H9 (cell line): Measurements from ENCODE around the gene NBEAL2. TPM values are rescaled to one million over a fixed set of nuclear protein-coding genes. Genes with fewer than 3 reads are reported as not detected.
A peak's percentile ranks its signal among the peaks of the same experiment; 100 is the strongest.

Source experiments
- DNase-seq: peaks from one replicate; pipeline ENCODE4 v3.0.0-alpha.2; 2017
- H2AFZ ChIP-seq: one replicate; pipeline ENCODE4 v1.6.1; 2013; ENCODE audit warnings: mild to moderate bottlenecking, low read length, control low read depth, moderate library complexity
- H2AK5ac ChIP-seq: 2 replicates; pipeline ENCODE4 v1.6.1; 2013; ENCODE audit warnings: low read length, control low read depth, mixed read lengths; ENCODE audit not compliant: insufficient read length
- H2BK120ac ChIP-seq: one replicate; pipeline ENCODE4 v1.6.1; 2013; ENCODE audit warnings: low read depth, mild to moderate bottlenecking, low read length, control low read depth, inconsistent platforms; ENCODE audit not compliant: poor library complexity, severe bottlenecking
- H2BK12ac ChIP-seq: 2 replicates; pipeline ENCODE4 v1.6.1; 2013; ENCODE audit warnings: low read length, control low read depth, mixed read lengths, low read depth; ENCODE audit not compliant: insufficient read length
- H2BK15ac ChIP-seq: 2 replicates; pipeline ENCODE4 v1.6.1; 2013; ENCODE audit warnings: low read depth, low read length, control low read depth
- H2BK20ac ChIP-seq: one replicate; pipeline ENCODE4 v1.6.1; 2013; ENCODE audit warnings: low read depth, mild to moderate bottlenecking, low read length, control low read depth, inconsistent platforms; ENCODE audit not compliant: poor library complexity, severe bottlenecking
- H2BK5ac ChIP-seq: 2 replicates; pipeline ENCODE4 v1.6.1; 2013; ENCODE audit warnings: low read length, control low read depth, mixed read lengths; ENCODE audit not compliant: insufficient read length
- H3K14ac ChIP-seq: 2 replicates; pipeline ENCODE4 v1.6.1; 2013; ENCODE audit warnings: low read length, control low read depth; ENCODE audit not compliant: insufficient read depth
- H3K18ac ChIP-seq: 2 replicates; pipeline ENCODE4 v1.6.1; 2013; ENCODE audit warnings: low read depth, mild to moderate bottlenecking, mixed read lengths, low read length, control low read depth; ENCODE audit not compliant: insufficient read length
- H3K23ac ChIP-seq: 2 replicates; pipeline ENCODE4 v1.6.1; 2013; ENCODE audit warnings: low read length, control low read depth, mixed read lengths, low read depth; ENCODE audit not compliant: insufficient read length
- H3K23me2 ChIP-seq: 2 replicates; pipeline ENCODE4 v1.6.1; 2013; ENCODE audit warnings: low read depth, mild to moderate bottlenecking, mixed read lengths, low read length, control low read depth; ENCODE audit not compliant: insufficient read length, poor library complexity, severe bottlenecking
- H3K27ac ChIP-seq: 2 replicates; pipeline ENCODE4 v1.5.1; 2013; ENCODE audit warnings: low read length, control low read depth, mixed read lengths, low read depth; ENCODE audit not compliant: insufficient read length
- H3K27me3 ChIP-seq: 2 replicates; pipeline ENCODE4 v1.6.1; 2013; ENCODE audit warnings: low read length, control low read depth, inconsistent platforms; ENCODE audit not compliant: insufficient read depth
- H3K4ac ChIP-seq: 2 replicates; pipeline ENCODE4 v1.6.1; 2013; ENCODE audit warnings: low read depth, mild to moderate bottlenecking, control low read depth, inconsistent platforms, low read length, moderate library complexity
- H3K4me1 ChIP-seq: 2 replicates; pipeline ENCODE4 v1.6.1; 2013; ENCODE audit warnings: low read length, control low read depth, inconsistent platforms; ENCODE audit not compliant: insufficient read depth
- H3K4me2 ChIP-seq: 2 replicates; pipeline ENCODE4 v1.6.1; 2013; ENCODE audit warnings: low read length, control low read depth, mixed read lengths; ENCODE audit not compliant: insufficient read length, insufficient read depth
- H3K56ac ChIP-seq: 2 replicates; pipeline ENCODE4 v1.6.1; 2013; ENCODE audit warnings: low read depth, mild to moderate bottlenecking, mixed read lengths, low read length, control low read depth; ENCODE audit not compliant: insufficient read length
- H3K79me1 ChIP-seq: 2 replicates; pipeline ENCODE4 v1.6.1; 2013; ENCODE audit warnings: low read depth, mild to moderate bottlenecking, moderate library complexity, low read length, control low read depth, inconsistent platforms; ENCODE audit not compliant: insufficient read depth, poor library complexity, severe bottlenecking
- H3K79me2 ChIP-seq: 2 replicates; pipeline ENCODE4 v1.6.1; 2013; ENCODE audit warnings: low read length, control low read depth, inconsistent platforms; ENCODE audit not compliant: insufficient read depth
- H3K9ac ChIP-seq: 2 replicates; pipeline ENCODE4 v1.6.1; 2013; ENCODE audit warnings: low read length, control low read depth, mixed read lengths; ENCODE audit not compliant: insufficient read length; ENCODE audit errors: extremely low read depth
- H3K9me3 ChIP-seq: one replicate; pipeline ENCODE4 v1.6.1; 2013; ENCODE audit warnings: low read depth, low read length, inconsistent platforms; ENCODE audit not compliant: control insufficient read depth
- H3T11ph ChIP-seq: one replicate; pipeline ENCODE4 v1.6.1; 2013; ENCODE audit warnings: mild to moderate bottlenecking, low read length, control low read depth, inconsistent platforms
- H4K20me1 ChIP-seq: one replicate; pipeline ENCODE4 v1.6.1; 2013; ENCODE audit not compliant: control insufficient read depth, insufficient read length, insufficient read depth
- H4K5ac ChIP-seq: 2 replicates; pipeline ENCODE4 v1.6.1; 2013; ENCODE audit warnings: low read depth, mild to moderate bottlenecking, mixed read lengths, low read length, control low read depth; ENCODE audit not compliant: insufficient read length
- H4K8ac ChIP-seq: replicated peaks from 2 replicates; pipeline ENCODE4 v1.6.1; 2013; ENCODE audit warnings: low read length, control low read depth, mixed read lengths, low read depth; ENCODE audit not compliant: insufficient read length
- H4K91ac ChIP-seq: 2 replicates; pipeline ENCODE4 v1.6.1; 2013; ENCODE audit warnings: low read depth, mild to moderate bottlenecking, moderate library complexity, mixed read lengths, low read length, control low read depth; ENCODE audit not compliant: insufficient read length
- H3K27ac Mint-ChIP-seq, 3 experiments: 2 replicates in 2 of 3; 3 replicates in 1 of 3; pipeline ENCODE4 v1.8.0; 2020 to 2021; ENCODE audit warnings: mixed read lengths in 3 of 3, mild to moderate bottlenecking in 1 of 3, moderate library complexity in 1 of 3
- H3K27me3 Mint-ChIP-seq: 2 replicates; pipeline ENCODE4 v1.8.0; 2021; ENCODE audit warnings: low read depth, mild to moderate bottlenecking, moderate library complexity, mixed read lengths
- H3K36me3 Mint-ChIP-seq, 3 experiments: 2 replicates in 2 of 3; 3 replicates in 1 of 3; pipeline ENCODE4 v1.8.0; 2020 to 2021; ENCODE audit warnings: low read depth in 3 of 3, mixed read lengths in 3 of 3; ENCODE audit not compliant: insufficient read depth in 1 of 3
- H3K4me1 Mint-ChIP-seq, 2 experiments: 2 replicates each; pipeline ENCODE4 v1.8.0; 2020; ENCODE audit warnings: mixed read lengths in 2 of 2
- H3K4me3 Mint-ChIP-seq, 2 experiments: 2 replicates in 1 of 2; 3 replicates in 1 of 2; pipeline ENCODE4 v1.8.0; 2020 to 2021; ENCODE audit warnings: mild to moderate bottlenecking in 2 of 2, mixed read lengths in 2 of 2, moderate library complexity in 1 of 2
- H3K9me3 Mint-ChIP-seq, 2 experiments: 2 replicates in 1 of 2; 3 replicates in 1 of 2; pipeline ENCODE4 v1.8.0; 2020; ENCODE audit warnings: mild to moderate bottlenecking in 2 of 2, mixed read lengths in 2 of 2, moderate library complexity in 1 of 2
- CTCF ChIP-seq: fragments of 200-600 bp; sonication (generic); conservative IDR thresholded peaks from 3 replicates; pipeline ENCODE4 v1.8.0; 2021; ENCODE audit warnings: antibody characterized with exemption, mild to moderate bottlenecking
- WGBS: extraction: QIAGEN DNeasy Blood & Tissue Kit; methylation state at CpG from one replicate; pipeline ENCODE4 v1.1.7; 2013; ENCODE audit warnings: missing lambda C conversion rate, low lambda C conversion rate, mixed read lengths; ENCODE audit not compliant: insufficient read length; ENCODE audit errors: extremely low coverage; 5-methylcytosine and 5-hydroxymethylcytosine counted together
- total RNA-seq: library from RNA; stranded (reverse); gene quantifications from 2 replicates; pipeline ENCODE4 v1.2.1, GENCODE V29; 2021

Gene NBEAL2
- total RNA-seq, 1 experiment from 2014 or later, result 52.1 TPM

- H2BK15ac ChIP-seq, result no peak overlapping the region
- no peak overlapping the region for H2BK20ac ChIP-seq
- TF ChIP-seq CTCF, result no peak
- H2BK5ac ChIP-seq, result no peak overlapping the region
- H3K23ac ChIP-seq, result no peak overlapping the region
- peaks cover 17% of the 10 kb centered on the region for H3K79me1 ChIP-seq
- H4K8ac ChIP-seq, result no peak overlapping the region
- H3K4me1 Mint-ChIP-seq, result peaks cover 35 to 36% of the 10 kb centered on the region in 2 experiments
- H3K14ac ChIP-seq, result no peak overlapping the region
- H3K27ac Mint-ChIP-seq, result 0 out of 7 replicates have a peak overlapping the region, but pooled peaks of 1 of the 3 experiments have one; percentile 28
- peaks cover 3% of the 10 kb centered on the region for H4K20me1 ChIP-seq
- H3K9me3 Mint-ChIP-seq, result peaks cover 0 to 11% of the 10 kb centered on the region in 2 experiments; a peak in 4 of 5 replicates
- H3K36me3 Mint-ChIP-seq, result peaks cover 24 to 41% (median 34%) of the 10 kb centered on the region in 3 experiments; a peak in 6 of 7 replicates
- no peak overlapping the region for H3K18ac ChIP-seq
- no peak for DNase-seq
- H2AK5ac ChIP-seq, result no peak overlapping the region
- H3K79me2 ChIP-seq, result peaks cover 61% of the 10 kb centered on the region; the same call in 1 of the 2 replicates
- peak overlapping the region in 1 of 2 experiments; percentile 28; a peak in 1 of 5 replicates for H3K4me3 Mint-ChIP-seq
- H3K56ac ChIP-seq, result no peak overlapping the region
- H3T11ph ChIP-seq, result no peak overlapping the region
- no peaks in the 10 kb centered on the region for H3K27me3 Mint-ChIP-seq
- H3K23me2 ChIP-seq, result no peaks in the 10 kb centered on the region
- no peak overlapping the region for H2BK12ac ChIP-seq
- H3K27ac ChIP-seq, result no peak overlapping the region
- H3K27me3 ChIP-seq, result no peaks in the 10 kb centered on the region
- WGBS, result no CpG with 5 or more reads among the region's 9 CpGs
- H2BK120ac ChIP-seq, result no peak overlapping the region
- H3K4me1 ChIP-seq, result no peaks in the 10 kb centered on the region
- no peak overlapping the region for H3K4ac ChIP-seq
- H2AFZ ChIP-seq, result no peak overlapping the region
- H4K91ac ChIP-seq, result no peak overlapping the region
- H3K9ac ChIP-seq, result no peak overlapping the region
- H4K5ac ChIP-seq, result no peak overlapping the region
- H3K9me3 ChIP-seq, result no peaks in the 10 kb centered on the region
- no peak overlapping the region for H3K4me2 ChIP-seq
These were observed 10.6 kb upstream of the NBEAL2 start for GRCh38 chr3:46968783-46969428.
